Stomach (tissue), 4 donors: ENCODE measurements around the gene DNAJC3.

Experiments
- CTCF ChIP-seq, 7 experiments: fragments of 450-650 bp in 4 of 7; fragments of 200-600 bp in 3 of 7; sonication (generic) in 3 of 7; IDR thresholded peaks; one replicate each; pipeline ENCODE4 v1.5.1; 2016 to 2019; ENCODE audit warnings: antibody characterized with exemption in 7 of 7, control low read depth in 2 of 7, mild to moderate bottlenecking in 1 of 7
- EP300 ChIP-seq: sonication (generic); formaldehyde crosslinking; IDR thresholded peaks from one replicate; pipeline ENCODE4 v1.6.1; 2017; ENCODE audit warnings: antibody characterized with exemption
- POLR2AphosphoS5 ChIP-seq, 3 donors: sonication (generic); formaldehyde crosslinking; IDR thresholded peaks; one replicate each; pipeline ENCODE4 v1.6.1; 2016; ENCODE audit warnings: antibody characterized with exemption in 3 of 3

- no peak for TF ChIP-seq CTCF (IDR thresholded peaks at IDR 0.05)
- TF ChIP-seq POLR2AphosphoS5 (IDR thresholded peaks at IDR 0.05), result no peak
- no peak for TF ChIP-seq EP300
Observed at GRCh38 chr13:95749545-95749944, 72.6 kb downstream of the DNAJC3 start.
